Measurements from ENCODE around the gene NTRK1.

NTRK1 gene

DNA sequence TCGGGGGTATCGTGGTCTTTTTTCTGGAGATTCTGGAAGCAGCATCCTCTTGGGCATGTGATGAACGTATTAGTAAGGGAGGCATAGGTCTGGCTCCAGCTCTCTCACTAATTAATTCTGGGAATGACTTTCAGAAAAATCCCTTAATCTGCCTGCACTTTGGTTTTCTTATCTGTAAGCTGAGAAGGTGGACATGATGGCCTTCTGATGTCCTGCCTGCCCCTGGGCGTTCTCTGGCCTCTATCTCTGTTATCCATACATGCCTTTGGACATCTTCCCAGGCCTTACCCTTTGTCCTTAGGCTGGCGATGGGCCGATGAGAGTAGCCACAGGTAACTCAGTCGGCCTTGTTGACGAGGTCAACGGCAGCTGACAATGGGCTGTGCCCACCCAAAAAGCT is 8.8 kb downstream of the NTRK1 start:
- no peak for DNase-seq (ENCODE audit: low spot score)
- no peak for TF ChIP-seq CTCF (IDR thresholded peaks at IDR 0.05)
- no peak overlapping the region for H3K27ac ChIP-seq
- H3K4me3 ChIP-seq, result no peak overlapping the region

- no peak overlapping the region for H3K4me3 ChIP-seq
- TF ChIP-seq CTCF (IDR thresholded peaks at IDR 0.05), result no peak
- DNase-seq (ENCODE audit: low spot score), result no peak
- H3K27ac ChIP-seq, result no peak overlapping the region
These were observed 13.0 kb downstream of the NTRK1 start for GRCh38 chr1:156873659-156874058.

DNA sequence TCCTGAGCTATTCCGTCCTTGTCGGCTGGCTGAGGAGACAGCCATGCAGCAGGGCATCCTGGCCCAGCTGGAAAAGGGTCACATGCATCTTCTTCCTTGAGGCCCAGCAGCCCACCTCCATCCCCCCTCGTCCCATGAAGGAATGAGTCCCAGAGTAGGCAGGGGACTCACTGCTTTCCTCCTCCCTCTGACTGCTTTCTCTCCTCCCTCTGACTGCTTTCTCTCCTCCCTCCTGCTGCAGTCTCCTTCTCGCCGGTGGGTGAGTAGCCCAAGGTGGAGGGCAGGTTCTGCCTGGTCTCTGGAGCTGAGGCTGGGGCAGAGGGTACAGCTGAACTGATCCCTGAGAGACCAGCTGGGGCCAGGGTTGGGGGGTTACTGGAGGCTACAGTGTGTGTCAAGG is 13.5 kb downstream of the NTRK1 start:
- H3K27ac ChIP-seq, result no peak overlapping the region
- no peak for TF ChIP-seq CTCF (IDR thresholded peaks at IDR 0.05)
- no peak for DNase-seq (ENCODE audit: low spot score)
- H3K4me3 ChIP-seq, result no peak overlapping the region

GRCh38 chr1:156874572-156875340 is 14.1 kb downstream of the NTRK1 start:
- Histone ChIP-seq H3K4me3 (no peak overlapping the region), H3K27ac (no peak overlapping the region)
- TF ChIP-seq CTCF (IDR thresholded peaks at IDR 0.05), result no peak
- no peak for DNase-seq (ENCODE audit: low spot score)

DNA sequence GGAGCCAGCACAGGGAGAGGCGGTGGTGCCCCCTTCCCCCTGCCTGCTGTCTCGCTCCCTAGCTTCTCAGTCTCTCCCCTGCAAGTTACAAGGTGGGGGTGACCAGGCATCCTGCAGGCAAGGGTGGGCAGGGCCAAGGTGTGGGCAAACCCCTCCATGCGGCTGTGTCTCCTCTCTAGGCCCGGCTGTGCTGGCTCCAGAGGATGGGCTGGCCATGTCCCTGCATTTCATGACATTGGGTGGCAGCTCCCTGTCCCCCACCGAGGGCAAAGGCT is 14.6 kb downstream of the NTRK1 start:
- Histone ChIP-seq H3K27ac (no peak overlapping the region), H3K4me3 (no peak overlapping the region)
- no peak for DNase-seq (ENCODE audit: low spot score)
- no peak for TF ChIP-seq CTCF (IDR thresholded peaks at IDR 0.05)

DNA sequence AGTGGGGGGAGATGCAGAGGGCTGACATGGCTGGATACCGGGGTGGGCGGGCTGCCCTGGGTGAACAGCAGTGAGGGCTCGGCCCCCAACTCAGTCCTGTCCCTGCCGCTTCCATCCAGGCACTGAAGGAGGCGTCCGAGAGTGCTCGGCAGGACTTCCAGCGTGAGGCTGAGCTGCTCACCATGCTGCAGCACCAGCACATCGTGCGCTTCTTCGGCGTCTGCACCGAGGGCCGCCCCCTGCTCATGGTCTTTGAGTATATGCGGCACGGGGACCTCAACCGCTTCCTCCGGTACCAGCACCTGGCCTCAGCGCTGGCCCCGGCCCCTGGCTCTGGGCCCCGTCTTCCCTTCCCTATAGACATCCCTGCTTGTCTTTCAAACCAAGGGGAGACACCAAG is 15.6 kb downstream of the NTRK1 start:
- TF ChIP-seq CTCF (IDR thresholded peaks at IDR 0.05), result no peak
- DNase-seq (ENCODE audit: low spot score), result no peak
- H3K4me3 ChIP-seq, result no peak overlapping the region
- H3K27ac ChIP-seq, result no peak overlapping the region

GRCh38 chr1:156877433-156878170 is 16.9 kb downstream of the NTRK1 start:
- TF ChIP-seq CTCF (IDR thresholded peaks at IDR 0.05), result no peak
- Histone ChIP-seq H3K4me3 (no peak overlapping the region), H3K27ac (no peak overlapping the region)
- DNase-seq (ENCODE audit: low spot score), result no peak
